ENCODE measurements around the gene PPL.

The PPL gene

DNA sequence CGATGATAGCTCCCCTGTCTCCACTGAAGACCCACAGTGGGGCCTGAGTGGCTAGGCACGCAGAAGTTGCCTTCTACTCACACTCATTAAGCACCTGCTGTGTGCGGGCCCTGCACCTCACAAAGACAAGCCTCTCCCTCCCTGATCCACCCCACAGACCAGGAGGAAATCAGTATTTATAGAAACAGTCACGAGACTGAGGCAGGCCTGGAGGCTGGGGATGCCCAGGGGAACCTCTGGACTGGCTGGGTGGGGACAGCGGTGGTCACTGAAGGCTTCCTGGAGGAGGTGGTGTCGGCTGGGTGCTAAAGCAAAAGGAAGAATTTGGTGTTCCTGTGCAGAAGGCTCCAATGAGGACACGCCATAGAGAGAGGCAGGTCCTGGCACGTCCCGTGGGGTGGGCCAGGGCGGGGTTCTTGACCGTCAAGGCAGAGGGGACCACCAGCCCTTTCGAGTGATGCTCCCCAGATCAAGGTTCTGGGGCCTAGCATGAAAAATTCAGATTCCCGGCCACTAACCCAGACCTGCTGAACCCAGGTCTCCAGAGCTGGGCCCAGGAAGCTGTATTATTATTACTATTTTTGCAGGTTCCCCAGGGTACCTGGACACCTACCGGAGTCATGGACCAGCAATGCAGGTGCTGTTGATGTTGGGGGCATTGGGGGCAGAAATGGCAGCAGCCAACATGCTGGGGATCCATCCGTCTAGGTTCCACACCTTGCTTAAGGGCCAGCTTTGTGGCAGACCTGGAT, 23.0 kb downstream of the PPL start:
- H3K36me3 Mint-ChIP-seq (ENCODE audit: low read depth), result no peaks in the 10 kb centered on the region
- no peaks in the 10 kb centered on the region for H3K9me3 Mint-ChIP-seq
- H3K27ac Mint-ChIP-seq, result no peak overlapping the region

DNA sequence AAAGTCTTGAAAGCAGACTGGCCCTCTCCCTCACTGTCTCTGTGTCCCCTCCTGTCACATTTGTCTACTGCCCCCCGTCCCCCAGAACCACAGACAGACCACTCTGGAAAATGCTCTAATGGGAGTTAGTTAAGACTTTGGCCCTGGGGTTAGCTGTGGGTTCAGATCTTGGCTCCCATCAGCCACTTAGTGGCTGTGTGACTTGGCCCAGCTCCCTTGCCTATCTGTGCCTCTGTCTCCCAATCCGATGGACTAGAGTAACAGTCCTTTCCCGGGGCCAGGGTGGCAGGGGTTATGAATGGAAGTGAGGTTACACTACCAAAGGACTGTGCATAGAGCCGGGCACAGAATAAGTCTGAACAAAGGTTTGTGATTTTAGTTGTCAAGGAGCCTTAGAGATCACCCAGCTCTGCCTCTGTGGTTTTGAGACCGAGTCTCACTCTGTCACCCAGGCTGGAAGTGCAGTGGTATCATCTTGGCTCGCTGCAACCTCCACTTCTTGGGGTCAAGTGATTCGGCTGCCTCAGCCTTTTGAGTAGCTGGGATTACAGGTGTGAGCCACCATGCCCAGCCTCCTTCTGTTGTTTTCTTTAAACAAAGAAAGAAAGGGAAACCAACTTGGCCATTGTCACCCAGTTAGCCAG, 23.7 kb downstream of the PPL start:
- no peaks in the 10 kb centered on the region for H3K27me3 Mint-ChIP-seq
- no peaks in the 10 kb centered on the region for H3K36me3 Mint-ChIP-seq (ENCODE audit: low read depth)
- H3K27ac Mint-ChIP-seq, result no peak overlapping the region
- H3K9me3 Mint-ChIP-seq, result no peaks in the 10 kb centered on the region
- no peak overlapping the region for H3K4me3 Mint-ChIP-seq
- no peaks in the 10 kb centered on the region for H3K4me1 Mint-ChIP-seq (ENCODE audit: low read depth)

More for the DNA sequence above, 23.0 kb downstream of the PPL start:
- Mint-ChIP-seq H3K27me3 (no peaks in the 10 kb centered on the region), H3K4me3 (no peak overlapping the region), H3K4me1 (ENCODE audit: low read depth) (no peaks in the 10 kb centered on the region)

DNA sequence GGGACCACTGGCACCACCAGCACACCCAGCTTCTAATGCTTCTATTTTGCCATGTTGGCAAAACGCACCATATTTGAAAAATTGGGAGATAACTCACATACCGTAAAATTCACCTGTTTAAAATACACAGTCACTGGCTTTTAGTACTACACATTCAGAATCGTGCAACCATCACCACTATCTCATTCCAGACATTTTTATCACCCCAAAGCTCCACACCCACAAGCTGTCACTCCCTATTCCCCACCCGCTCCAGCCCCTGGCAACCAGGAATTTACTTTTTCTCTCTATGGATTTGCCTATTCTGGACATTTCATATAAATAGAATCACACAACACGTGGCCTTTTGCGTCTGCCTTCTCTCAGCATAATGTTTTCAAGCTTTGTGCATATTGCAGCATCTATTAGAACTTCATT, 25.0 kb downstream of the PPL start:
- Mint-ChIP-seq H3K4me3 (no peak overlapping the region), H3K27me3 (no peaks in the 10 kb centered on the region), H3K27ac (no peak overlapping the region), H3K4me1 (ENCODE audit: low read depth) (no peaks in the 10 kb centered on the region), H3K9me3 (no peaks in the 10 kb centered on the region), H3K36me3 (ENCODE audit: low read depth) (no peaks in the 10 kb centered on the region)

DNA sequence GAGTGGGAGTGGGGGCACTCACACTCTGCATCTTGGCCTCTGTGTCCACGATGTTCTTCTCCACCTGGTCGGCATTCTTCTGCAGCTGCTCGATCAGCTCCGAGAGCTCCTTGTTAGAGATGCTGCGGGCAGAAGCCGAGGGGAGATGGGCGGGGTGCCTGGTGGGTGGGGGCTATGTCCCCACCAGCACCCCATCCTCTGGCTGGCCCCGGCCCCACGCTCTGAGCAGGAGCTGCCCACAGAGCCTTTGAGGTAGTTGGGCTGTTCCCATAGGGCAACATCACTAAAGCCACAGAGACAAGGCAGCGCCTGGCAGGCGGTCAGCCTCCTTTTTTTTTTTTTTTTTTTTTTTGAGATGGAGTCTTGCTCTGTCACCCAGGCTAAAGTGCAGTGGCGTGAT, 26.1 kb downstream of the PPL start:
- no peak overlapping the region for H3K27ac Mint-ChIP-seq
- H3K4me3 Mint-ChIP-seq, result no peak overlapping the region
- H3K27me3 Mint-ChIP-seq, result no peaks in the 10 kb centered on the region
- no peaks in the 10 kb centered on the region for H3K36me3 Mint-ChIP-seq (ENCODE audit: low read depth)
- no peaks in the 10 kb centered on the region for H3K9me3 Mint-ChIP-seq
- H3K4me1 Mint-ChIP-seq (ENCODE audit: low read depth), result no peaks in the 10 kb centered on the region

DNA sequence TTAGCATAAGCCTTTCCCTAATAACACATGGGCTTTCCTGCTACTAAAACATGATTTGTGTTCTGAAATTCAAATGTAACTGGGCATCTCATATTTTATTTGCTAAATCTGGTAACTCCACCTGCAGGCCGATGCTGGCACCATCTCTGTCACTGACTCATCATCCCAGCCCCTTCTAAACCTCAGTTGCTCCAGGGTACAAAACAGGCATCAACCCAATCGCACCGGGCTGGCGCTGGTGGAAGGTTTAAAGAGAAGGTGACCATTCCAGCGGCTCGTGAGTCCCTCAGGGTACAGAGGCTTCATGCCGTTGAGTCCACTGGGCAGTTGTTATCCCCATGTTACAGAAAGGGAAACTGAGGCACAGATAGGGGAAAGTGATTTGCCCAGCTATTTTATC, 27.1 kb downstream of the PPL start:
- Mint-ChIP-seq H3K4me1 (ENCODE audit: low read depth) (no peaks in the 10 kb centered on the region), H3K9me3 (no peaks in the 10 kb centered on the region), H3K36me3 (ENCODE audit: low read depth) (no peaks in the 10 kb centered on the region), H3K27ac (no peak overlapping the region), H3K27me3 (peaks cover 8% of the 10 kb centered on the region), H3K4me3 (no peak overlapping the region)

DNA sequence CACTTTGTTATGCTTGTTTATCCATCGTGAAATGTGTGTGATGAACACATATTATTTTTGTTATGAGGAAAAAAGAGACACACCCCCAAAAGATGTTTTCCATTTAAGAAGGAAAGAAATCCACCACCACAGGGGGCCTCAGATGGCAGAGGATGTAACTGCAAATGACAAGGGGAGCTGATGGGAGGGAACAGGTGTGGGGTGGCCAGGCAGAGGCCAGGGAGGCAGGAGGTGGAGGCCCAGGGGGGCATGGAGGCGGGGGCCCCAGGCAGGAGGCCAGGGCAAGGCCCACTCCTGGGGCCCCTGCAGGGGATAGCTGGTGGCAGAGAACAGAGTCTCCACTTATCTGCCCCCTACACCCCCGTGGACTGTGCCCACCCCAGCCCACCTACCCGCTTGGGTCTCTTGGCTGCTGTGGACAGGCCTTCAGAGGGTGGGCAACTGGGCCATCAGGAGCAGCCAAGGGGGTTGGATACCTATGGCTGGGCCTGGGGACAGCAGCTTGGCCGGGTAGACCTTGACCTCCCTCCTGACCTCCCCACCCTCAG, 28.0 kb downstream of the PPL start:
- H3K27me3 Mint-ChIP-seq, result peaks cover 17% of the 10 kb centered on the region
- H3K4me1 Mint-ChIP-seq (ENCODE audit: low read depth), result no peaks in the 10 kb centered on the region
- no peaks in the 10 kb centered on the region for H3K36me3 Mint-ChIP-seq (ENCODE audit: low read depth)
- no peaks in the 10 kb centered on the region for H3K9me3 Mint-ChIP-seq
- H3K4me3 Mint-ChIP-seq, result no peak overlapping the region
- no peak overlapping the region for H3K27ac Mint-ChIP-seq

DNA sequence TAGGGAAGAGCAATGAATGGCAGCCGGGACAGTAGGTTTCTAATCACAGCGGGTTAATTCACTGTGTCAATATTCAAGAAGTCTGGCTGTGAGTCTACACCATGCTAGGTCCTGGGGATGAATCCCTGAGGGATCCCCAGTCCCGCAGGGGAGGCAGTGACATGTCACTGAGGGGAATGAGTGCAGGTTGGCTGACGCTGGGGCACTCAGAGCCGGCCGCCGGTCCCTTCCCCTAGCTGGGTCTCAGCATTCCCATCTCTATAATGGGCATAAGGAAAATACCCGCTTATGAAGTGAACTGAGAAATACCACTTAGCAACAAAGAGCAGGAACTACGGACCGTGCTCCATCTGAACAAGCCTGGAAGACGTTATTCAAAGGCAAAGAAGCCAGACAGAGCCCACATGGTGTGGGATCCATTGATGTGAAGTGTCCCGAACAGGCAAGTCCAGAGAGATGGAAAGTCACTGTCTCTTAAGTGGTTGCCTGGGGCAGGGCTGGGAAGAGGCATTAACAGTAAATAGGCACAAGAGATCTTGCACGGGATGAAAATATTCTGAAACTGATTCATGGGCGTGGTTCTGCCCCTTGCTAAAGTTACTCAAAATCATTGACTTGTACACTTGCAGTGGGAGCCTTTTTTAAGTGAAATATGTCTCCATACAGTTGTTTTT, 31.9 kb downstream of the PPL start:
- no peaks in the 10 kb centered on the region for H3K9me3 Mint-ChIP-seq

DNA sequence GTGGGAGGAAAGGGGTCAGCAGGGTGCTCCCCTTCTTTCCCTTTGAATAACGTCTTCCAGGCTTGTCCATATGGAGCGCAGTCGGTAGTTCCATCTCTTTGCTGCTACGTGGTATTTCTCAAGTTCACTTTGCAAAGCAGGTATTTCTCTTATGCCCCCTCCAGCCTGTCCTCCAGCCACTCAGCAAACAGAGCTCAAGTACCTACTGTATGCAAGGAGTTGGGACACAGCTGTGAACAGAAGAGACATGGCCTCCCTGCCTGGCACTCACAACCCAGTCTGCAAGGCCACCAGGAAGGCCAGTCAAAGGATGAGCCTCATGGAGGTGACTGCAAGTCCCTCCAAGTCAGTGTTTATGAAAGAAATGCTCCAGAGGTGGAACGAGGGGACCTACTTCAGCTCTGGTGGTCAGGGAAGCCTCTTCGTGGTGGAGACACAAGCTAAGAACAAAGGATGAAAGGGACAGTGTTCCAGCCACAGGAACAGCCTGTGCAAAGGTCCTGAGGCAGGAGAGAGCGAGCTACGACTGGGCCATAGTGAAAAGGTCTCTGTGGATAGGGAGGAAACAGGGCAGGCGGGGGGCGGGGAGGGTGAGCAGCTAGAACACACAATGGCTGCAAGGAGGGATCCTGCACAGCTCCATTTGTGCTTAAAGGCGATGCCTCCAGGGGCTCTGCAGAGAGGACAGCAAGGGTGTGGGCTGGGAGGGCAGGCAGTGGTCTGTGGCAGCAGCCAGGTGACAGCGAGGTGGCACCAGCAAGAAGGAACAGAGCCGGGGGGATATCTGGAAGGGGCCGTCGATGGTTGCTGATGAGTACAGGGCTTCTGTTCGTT, 32.6 kb downstream of the PPL start:
- no peak overlapping the region for H3K27ac Mint-ChIP-seq

More for the DNA sequence above, 31.9 kb downstream of the PPL start:
- Mint-ChIP-seq H3K27me3 (peaks cover 21% of the 10 kb centered on the region), H3K4me3 (no peak overlapping the region), H3K4me1 (ENCODE audit: low read depth) (no peaks in the 10 kb centered on the region), H3K27ac (no peak overlapping the region), H3K36me3 (ENCODE audit: low read depth) (no peaks in the 10 kb centered on the region)

DNA sequence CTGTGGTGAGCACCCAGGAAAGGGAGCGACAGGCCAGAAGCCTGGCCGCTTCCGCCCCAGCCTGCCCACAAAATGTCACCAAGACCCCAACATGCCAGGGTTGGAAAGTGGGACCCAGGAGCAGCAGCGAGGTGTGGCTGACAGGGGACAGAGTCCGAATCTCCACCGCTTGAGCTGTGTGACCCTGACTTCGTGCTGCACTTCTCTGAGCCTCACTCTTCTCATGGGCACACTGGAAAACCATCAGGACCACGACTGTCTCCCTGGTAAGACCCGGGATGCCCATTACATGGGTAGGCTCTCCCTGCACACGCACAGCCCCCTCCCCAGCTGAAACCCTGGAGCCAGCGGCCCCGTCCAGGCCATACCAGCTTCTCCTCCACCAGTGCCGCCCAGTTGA, 34.9 kb downstream of the PPL start:
- H3K27me3 Mint-ChIP-seq, result peaks cover 21% of the 10 kb centered on the region
- H3K27ac Mint-ChIP-seq, result no peak overlapping the region
- no peaks in the 10 kb centered on the region for H3K9me3 Mint-ChIP-seq
- no peaks in the 10 kb centered on the region for H3K4me1 Mint-ChIP-seq (ENCODE audit: low read depth)
- H3K36me3 Mint-ChIP-seq (ENCODE audit: low read depth), result no peaks in the 10 kb centered on the region
- H3K4me3 Mint-ChIP-seq, result no peak overlapping the region

More for the DNA sequence above, 32.6 kb downstream of the PPL start:
- Mint-ChIP-seq H3K27me3 (peaks cover 21% of the 10 kb centered on the region), H3K4me1 (ENCODE audit: low read depth) (no peaks in the 10 kb centered on the region), H3K36me3 (ENCODE audit: low read depth) (no peaks in the 10 kb centered on the region), H3K4me3 (no peak overlapping the region), H3K9me3 (no peaks in the 10 kb centered on the region)

DNA sequence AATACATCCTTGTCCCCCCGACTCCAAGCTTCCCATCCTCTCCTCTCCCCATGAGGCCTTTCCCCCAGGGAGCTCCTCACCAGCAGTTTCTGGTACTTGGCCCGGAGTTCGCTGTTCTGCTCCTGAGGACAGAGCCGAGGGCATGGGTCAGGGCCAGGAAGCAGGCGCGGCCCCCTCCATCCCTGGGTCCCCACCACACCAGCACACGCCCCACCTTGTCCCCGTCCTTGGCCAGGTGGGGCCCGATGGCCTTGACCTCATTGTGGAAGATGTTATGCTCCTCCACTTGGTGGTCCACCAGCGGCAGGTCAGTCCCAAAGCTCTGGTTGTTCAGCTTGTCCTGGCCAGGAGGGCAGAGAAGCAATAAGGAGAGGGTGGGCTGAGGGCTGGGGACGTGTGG, 36.2 kb downstream of the PPL start:
- Mint-ChIP-seq H3K27me3 (peaks cover 21% of the 10 kb centered on the region), H3K27ac (no peak overlapping the region), H3K4me3 (no peak overlapping the region), H3K36me3 (ENCODE audit: low read depth) (no peaks in the 10 kb centered on the region), H3K9me3 (no peaks in the 10 kb centered on the region), H3K4me1 (ENCODE audit: low read depth) (no peaks in the 10 kb centered on the region)

DNA sequence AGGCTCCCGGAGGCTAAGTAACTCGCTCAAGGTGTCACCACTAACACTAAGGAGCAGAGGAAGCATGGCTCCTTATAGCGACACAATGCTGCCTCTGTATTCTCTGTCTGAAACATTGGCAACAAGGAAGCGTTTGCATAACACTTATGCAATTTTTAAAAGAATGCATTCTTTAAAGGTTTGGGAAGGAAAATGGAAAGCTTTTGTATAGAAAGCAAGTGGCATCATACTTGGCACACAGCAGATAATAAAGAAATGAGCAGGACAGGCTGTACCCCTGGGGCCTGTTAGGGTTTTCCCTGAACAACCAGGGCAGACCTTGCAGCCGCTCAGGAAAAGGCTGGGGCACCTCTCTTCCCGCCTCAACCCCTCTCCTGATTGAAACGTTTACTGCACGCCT, 36.9 kb downstream of the PPL start:
- peaks cover 15% of the 10 kb centered on the region for H3K27me3 Mint-ChIP-seq
- no peak overlapping the region for H3K27ac Mint-ChIP-seq
- no peaks in the 10 kb centered on the region for H3K4me1 Mint-ChIP-seq (ENCODE audit: low read depth)
- H3K9me3 Mint-ChIP-seq, result no peaks in the 10 kb centered on the region
- H3K4me3 Mint-ChIP-seq, result no peak overlapping the region
- no peaks in the 10 kb centered on the region for H3K36me3 Mint-ChIP-seq (ENCODE audit: low read depth)

DNA sequence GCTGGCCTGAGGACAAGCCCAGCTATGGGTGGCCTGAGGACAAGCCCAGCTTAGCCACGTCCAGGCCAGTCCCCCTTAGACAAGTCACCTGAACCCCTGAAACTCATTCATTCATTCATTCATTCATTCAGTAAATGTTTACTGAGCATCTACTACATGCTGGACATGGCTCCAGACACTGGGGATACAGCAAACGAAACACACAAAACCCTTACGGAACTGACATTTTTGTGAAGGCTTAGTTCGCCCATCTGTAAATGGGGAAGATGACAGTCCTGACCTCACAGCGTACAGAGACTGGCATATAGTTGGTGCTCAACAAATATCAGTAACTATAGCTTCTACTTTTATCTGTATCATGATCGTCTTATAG, 37.5 kb downstream of the PPL start:
- no peaks in the 10 kb centered on the region for H3K4me1 Mint-ChIP-seq (ENCODE audit: low read depth)
- no peak overlapping the region for H3K27ac Mint-ChIP-seq
- H3K27me3 Mint-ChIP-seq, result peaks cover 9% of the 10 kb centered on the region
- no peak overlapping the region for H3K4me3 Mint-ChIP-seq
- no peaks in the 10 kb centered on the region for H3K9me3 Mint-ChIP-seq
- no peaks in the 10 kb centered on the region for H3K36me3 Mint-ChIP-seq (ENCODE audit: low read depth)

DNA sequence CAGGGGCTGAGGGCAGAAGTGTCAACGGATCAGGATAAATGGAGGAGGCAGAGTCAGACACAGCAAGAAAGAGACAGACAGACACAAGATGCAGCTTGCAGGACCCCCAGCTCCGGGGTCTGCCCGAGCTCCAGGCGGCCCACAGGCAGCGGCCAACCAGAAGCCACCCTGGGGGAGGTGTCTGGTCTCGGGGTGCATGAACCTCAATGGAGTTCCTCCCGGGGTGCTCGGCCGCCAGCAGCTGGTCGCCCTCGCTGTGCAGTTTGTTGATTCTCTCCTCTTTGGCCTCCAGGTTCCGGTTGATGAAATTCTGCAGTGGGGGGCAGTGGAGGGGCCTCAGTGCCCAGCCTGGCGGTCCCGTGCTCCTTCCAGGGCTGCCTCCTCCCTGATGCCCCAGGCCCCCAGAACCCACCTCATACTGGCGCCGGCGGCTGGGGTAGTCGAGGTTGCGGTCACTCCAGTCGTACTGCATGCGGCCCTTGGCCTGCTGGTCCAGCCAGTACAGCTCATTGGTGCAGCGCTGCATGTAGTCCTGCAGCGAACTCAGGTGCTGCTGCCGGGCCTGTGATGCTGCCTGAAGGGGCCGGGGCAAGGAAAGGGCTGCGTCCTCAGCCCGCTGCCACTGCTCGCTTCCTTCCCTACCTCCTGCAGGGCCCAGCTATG, 38.0 kb downstream of the PPL start:
- Mint-ChIP-seq H3K27ac (no peak overlapping the region), H3K4me1 (ENCODE audit: low read depth) (no peaks in the 10 kb centered on the region), H3K36me3 (ENCODE audit: low read depth) (no peaks in the 10 kb centered on the region), H3K27me3 (peaks cover 4% of the 10 kb centered on the region), H3K9me3 (no peaks in the 10 kb centered on the region), H3K4me3 (no peak overlapping the region)

DNA sequence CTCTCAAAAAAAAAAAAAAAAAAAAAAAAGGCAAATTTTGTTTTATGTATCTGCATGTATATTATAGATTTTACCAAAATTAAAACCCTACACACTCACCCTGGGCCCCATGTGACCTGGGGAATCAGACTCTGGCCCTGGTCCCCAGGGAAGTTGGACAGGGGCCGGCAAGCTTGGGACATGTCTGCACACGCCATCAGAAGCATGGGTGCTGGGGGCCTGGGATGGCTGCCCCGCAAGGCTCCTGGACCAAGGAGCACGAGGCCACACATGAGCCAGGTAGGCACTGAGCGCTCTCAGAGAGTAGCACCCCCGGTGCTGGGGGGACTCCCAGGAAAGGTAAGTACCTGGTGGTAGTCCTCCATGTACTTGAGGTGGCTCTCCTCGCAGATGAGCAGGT, 39.6 kb downstream of the PPL start:
- Mint-ChIP-seq H3K4me1 (ENCODE audit: low read depth) (no peaks in the 10 kb centered on the region), H3K27ac (no peak overlapping the region), H3K4me3 (no peak overlapping the region), H3K27me3 (no peaks in the 10 kb centered on the region), H3K9me3 (no peaks in the 10 kb centered on the region), H3K36me3 (ENCODE audit: low read depth) (no peaks in the 10 kb centered on the region)

Data from stimulated activated naive CD8-positive, alpha-beta T cell treated with anti-CD3 and anti-CD28 coated beads, Interleukin-15, Interleukin-2, amounts not matched to agents 100 ng/mL and 50 ng/mL, for 24 hours (primary cell).